Thoracic aorta (tissue), 2 donors: Measurements from ENCODE around the gene DCST1. TPM values are rescaled to one million over a fixed set of nuclear protein-coding genes. Genes with fewer than 3 reads are reported as not detected.
A peak's percentile ranks its signal among the peaks of the same experiment; 100 is the strongest.

ENCODE experiments used
- ATAC-seq: fragments of 150-250 bp; one replicate; pipeline ENCODE4 v1.8.0; 2017; ENCODE audit warnings: low read depth; ENCODE audit not compliant: insufficient number of reproducible peaks, low FRiP score
- DNase-seq: peaks from one replicate; pipeline ENCODE4 v3.0.0-alpha.2; 2020; ENCODE audit warnings: low spot score
- H3K27ac ChIP-seq, 2 donors: fragments of 200-600 bp; sonication (generic); 1 replicate in 1 of 2; 2 replicates in 1 of 2; pipeline ENCODE4 v1.5.1; 2016; ENCODE audit warnings: mild to moderate bottlenecking in 2 of 2, moderate library complexity in 2 of 2
- H3K27me3 ChIP-seq: fragments of 200-600 bp; sonication (generic); replicated peaks from 2 replicates; pipeline ENCODE4 v1.6.0; 2016; ENCODE audit warnings: mild to moderate bottlenecking; ENCODE audit not compliant: insufficient read depth
- H3K36me3 ChIP-seq: fragments of 200-600 bp; sonication (generic); one replicate; pipeline ENCODE4 v1.5.1; 2016
- H3K4me1 ChIP-seq, 2 donors: fragments of 200-600 bp; sonication (generic); 1 replicate in 1 of 2; 2 replicates in 1 of 2; pipeline versions ENCODE4 v1.5.1 to v1.6.0; 2016; ENCODE audit warnings: low read depth in 2 of 2, mild to moderate bottlenecking in 1 of 2; ENCODE audit not compliant: control insufficient read depth in 1 of 2
- H3K4me3 ChIP-seq: fragments of 200-600 bp; sonication (generic); 2 replicates; pipeline ENCODE4 v1.5.1; 2016; ENCODE audit warnings: mild to moderate bottlenecking
- H3K9me3 ChIP-seq: fragments of 200-600 bp; sonication (generic); 2 replicates; pipeline ENCODE4 v1.5.1; 2016
- CTCF ChIP-seq: fragments of 200-600 bp; sonication (generic); IDR thresholded peaks from one replicate; pipeline ENCODE4 v1.5.1; 2019; ENCODE audit warnings: antibody characterized with exemption
- total RNA-seq, 2 donors: library from RNA; depleted of rRNA; stranded (reverse); fragments of >200 nt; gene quantifications; one replicate each; pipeline versions ENCODE4 v1.1.0 to v1.2.3, GENCODE V29; 2016

Gene DCST1
- total RNA-seq, 2 donors from 2014 or later, result not detected

- no peaks in the 10 kb centered on the region for H3K9me3 ChIP-seq
- peak; percentile 33 for DNase-seq
- peak overlapping the region; percentile 99 for H3K4me3 ChIP-seq
- ATAC-seq, result no peak
- peaks cover 45 to 51% of the 10 kb centered on the region in 2 donors for H3K4me1 ChIP-seq
- TF ChIP-seq CTCF, result no peak
- H3K27me3 ChIP-seq, result no peaks in the 10 kb centered on the region
- H3K36me3 ChIP-seq, result peaks cover 3% of the 10 kb centered on the region
- H3K27ac ChIP-seq, result peak overlapping the region; percentile 92 to 99
These were observed 28.3 kb upstream of the DCST1 start for GRCh38 chr1:155005076-155006011.

- Histone ChIP-seq H3K27me3 (no peaks in the 10 kb centered on the region), H3K4me3 (peak overlapping the region; percentile 23), H3K9me3 (no peaks in the 10 kb centered on the region), H3K27ac (peak overlapping the region; percentile 92 to 99), H3K4me1 (peaks cover 52 to 64% of the 10 kb centered on the region in 2 donors), H3K36me3 (peaks cover 3% of the 10 kb centered on the region)
- no peak for TF ChIP-seq CTCF
- no peak for ATAC-seq
- no peak for DNase-seq
These were observed 27.0 kb upstream of the DCST1 start for GRCh38 chr1:155006601-155007101.

GRCh38 chr1:155007251-155007828 is 26.3 kb upstream of the DCST1 start:
- no peak for ATAC-seq
- Histone ChIP-seq H3K4me3 (peak overlapping the region; percentile 53), H3K9me3 (no peaks in the 10 kb centered on the region), H3K27ac (peak overlapping the region; percentile 65 to 99), H3K36me3 (peaks cover 3% of the 10 kb centered on the region), H3K27me3 (no peaks in the 10 kb centered on the region), H3K4me1 (peaks cover 59 to 71% of the 10 kb centered on the region in 2 donors)
- TF ChIP-seq CTCF, result no peak
- DNase-seq, result no peak

GRCh38 chr1:155008015-155008941 is 25.3 kb upstream of the DCST1 start:
- no peak for ATAC-seq
- no peak for DNase-seq
- H3K36me3 ChIP-seq, result peaks cover 3% of the 10 kb centered on the region
- H3K4me3 ChIP-seq, result peak overlapping the region; percentile 53
- H3K9me3 ChIP-seq, result no peaks in the 10 kb centered on the region
- H3K27me3 ChIP-seq, result no peaks in the 10 kb centered on the region
- H3K4me1 ChIP-seq, result peaks cover 61 to 75% of the 10 kb centered on the region in 2 donors
- peak overlapping the region; percentile 65 to 99 for H3K27ac ChIP-seq
- no peak for TF ChIP-seq CTCF
